Caco-2 (cell line): ENCODE data around the gene GALNTL6. TPM values are rescaled to one million over a fixed set of nuclear protein-coding genes. Genes with fewer than 3 reads are reported as not detected.

Source experiments
- BruUV-seq: library from RNA; stranded (reverse); fragments of 400-500 nt; replicated peaks from 2 replicates; lab custom pipeline; 2021; lab: Mats Ljungman, UMichigan
- CTCF ChIA-PET: fragments of 300-600 bp; sonication (Branson Sonifier 250); formaldehyde crosslinking; loops from one replicate; lab custom pipeline; 2022; ENCODE audit warnings: antibody characterized with exemption; lab: Charles Lee
- POLR2A ChIA-PET: fragments of 300-600 bp; sonication (Branson Sonifier 250); formaldehyde crosslinking; loops from one replicate; lab custom pipeline; 2022; ENCODE audit warnings: antibody characterized with exemption; lab: Charles Lee
- DNase-seq, 2 experiments: peaks; one replicate each; pipeline versions ENCODE4 v3.0.0 to v3.0.0-alpha.2; 2020 to 2022
- H3K27me3 ChIP-seq: replicated peaks from 2 replicates; pipeline ENCODE4 v1.6.0; 2011; ENCODE audit warnings: low read length; ENCODE audit not compliant: control insufficient read depth, insufficient read depth
- H3K36me3 ChIP-seq: 2 replicates; pipeline ENCODE4 v1.5.1; 2011; ENCODE audit warnings: low read length; ENCODE audit not compliant: control insufficient read depth, insufficient read depth
- H3K4me1 ChIP-seq: fragments of 250-450 bp; sonication (Bioruptor Pico); 2 replicates; pipeline ENCODE4 v1.5.1; 2020; ENCODE audit warnings: mild to moderate bottlenecking
- H3K4me3 ChIP-seq: 2 replicates; pipeline ENCODE4 v1.5.1; 2011; ENCODE audit warnings: low read depth, mild to moderate bottlenecking, control low read depth, low read length
- H3K9me3 ChIP-seq: fragments of 250-450 bp; sonication (Bioruptor Pico); 2 replicates; pipeline ENCODE4 v1.5.1; 2020; ENCODE audit warnings: mild to moderate bottlenecking, moderate library complexity
- H3K27ac Mint-ChIP-seq: one replicate; pipeline ENCODE4 v1.8.0; 2022; ENCODE audit warnings: mixed read lengths; ENCODE audit not compliant: unreplicated experiment
- H3K27me3 Mint-ChIP-seq: one replicate; pipeline ENCODE4 v1.8.0; 2022; ENCODE audit warnings: mixed read lengths; ENCODE audit not compliant: insufficient read depth, unreplicated experiment
- H3K36me3 Mint-ChIP-seq: one replicate; pipeline ENCODE4 v1.8.0; 2022; ENCODE audit warnings: mild to moderate bottlenecking, mixed read lengths; ENCODE audit not compliant: insufficient read depth, unreplicated experiment
- H3K4me1 Mint-ChIP-seq: one replicate; pipeline ENCODE4 v1.8.0; 2022; ENCODE audit warnings: low read depth, mixed read lengths; ENCODE audit not compliant: unreplicated experiment
- H3K4me3 Mint-ChIP-seq: one replicate; pipeline ENCODE4 v1.8.0; 2022; ENCODE audit warnings: mild to moderate bottlenecking, moderate library complexity, mixed read lengths; ENCODE audit not compliant: unreplicated experiment
- H3K9me3 Mint-ChIP-seq: one replicate; pipeline ENCODE4 v1.8.0; 2022; ENCODE audit warnings: mixed read lengths; ENCODE audit not compliant: unreplicated experiment
- CTCF ChIP-seq, 2 experiments: fragments of 200-600 bp in 1 of 2; IDR thresholded peaks; 1 replicate in 1 of 2; 2 replicates in 1 of 2; pipeline versions ENCODE4 v1.5.1 to v1.8.0; 2011 to 2022; ENCODE audit warnings: antibody characterized with exemption in 1 of 2, control low read depth in 1 of 2, inconsistent platforms in 1 of 2, low read depth in 1 of 2, low read length in 1 of 2, mild to moderate bottlenecking in 1 of 2, moderate library complexity in 1 of 2; ENCODE audit not compliant: insufficient read depth in 1 of 2, severe bottlenecking in 1 of 2, unreplicated experiment in 1 of 2
- intact Hi-C: fragments of 100-400 bp; cut with micrococcal nuclease; formaldehyde crosslinking; loops from one replicate; pipeline ENCODE4 v1.10.0; 2022; ENCODE audit not compliant: unreplicated experiment
- total RNA-seq: library from RNA; stranded (reverse); gene quantifications from 2 replicates; pipeline ENCODE4 v1.2.3, GENCODE V29; 2022

Gene GALNTL6
- total RNA-seq, 1 experiment from 2014 or later, result not detected

DNA sequence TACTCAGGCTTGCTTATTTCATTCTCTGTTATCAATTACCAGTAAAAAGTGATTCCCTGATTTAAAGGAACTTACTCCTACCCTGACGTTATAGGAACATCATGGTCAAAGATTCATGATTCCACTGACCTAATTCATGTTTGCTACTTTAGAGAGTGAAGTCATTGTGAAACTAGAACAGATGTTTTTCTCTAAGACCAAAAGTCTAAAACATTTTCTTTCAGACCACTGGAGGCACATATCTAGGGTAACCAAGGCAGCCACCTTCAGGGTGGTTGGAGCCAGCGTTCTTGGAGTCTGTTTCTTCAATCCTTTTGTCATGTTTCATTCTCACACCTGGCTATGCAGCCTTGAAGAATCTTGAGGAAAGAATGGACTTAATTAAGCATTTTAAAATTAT is 77.8 kb downstream of the GALNTL6 start:
- Mint-ChIP-seq H3K27me3 (no peaks in the 10 kb centered on the region), H3K36me3 (no peaks in the 10 kb centered on the region), H3K9me3 (no peaks in the 10 kb centered on the region), H3K4me3 (no peak overlapping the region), H3K27ac (no peak overlapping the region), H3K4me1 (no peaks in the 10 kb centered on the region)
- H3K4me1 ChIP-seq, result no peaks in the 10 kb centered on the region
- no peak overlapping the region for H3K4me3 ChIP-seq
- ChIA-PET CTCF (no interaction called here), POLR2A (no interaction called here)
- H3K27me3 ChIP-seq, result no peaks in the 10 kb centered on the region
- no peak for DNase-seq
- intact Hi-C loops, result no loop called here
- no TSS peak for BruUV-seq
- no peak for TF ChIP-seq CTCF (IDR thresholded peaks at IDR 0.05; ENCODE audit: insufficient read depth in 1 of 2, low read depth in 1 of 2, low read length in 1 of 2, severe bottlenecking in 1 of 2, unreplicated experiment in 1 of 2)
- no peaks in the 10 kb centered on the region for H3K36me3 ChIP-seq
- no peaks in the 10 kb centered on the region for H3K9me3 ChIP-seq

GRCh38 chr4:171896426-171896825 is 83.2 kb downstream of the GALNTL6 start:
- H3K4me1 ChIP-seq, result no peaks in the 10 kb centered on the region
- intact Hi-C loops, result no loop called here
- no peaks in the 10 kb centered on the region for H3K36me3 Mint-ChIP-seq
- CTCF ChIA-PET, result no interaction called here
- no peaks in the 10 kb centered on the region for H3K9me3 Mint-ChIP-seq
- no peaks in the 10 kb centered on the region for H3K27me3 ChIP-seq
- H3K4me1 Mint-ChIP-seq, result no peaks in the 10 kb centered on the region
- POLR2A ChIA-PET, result no interaction called here
- TF ChIP-seq CTCF (IDR thresholded peaks at IDR 0.05; ENCODE audit: insufficient read depth in 1 of 2, low read depth in 1 of 2, low read length in 1 of 2, severe bottlenecking in 1 of 2, unreplicated experiment in 1 of 2), result no peak
- H3K4me3 ChIP-seq, result no peak overlapping the region
- BruUV-seq, result no TSS peak
- H3K36me3 ChIP-seq, result no peaks in the 10 kb centered on the region
- no peak overlapping the region for H3K27ac Mint-ChIP-seq
- no peaks in the 10 kb centered on the region for H3K27me3 Mint-ChIP-seq
- no peaks in the 10 kb centered on the region for H3K9me3 ChIP-seq
- DNase-seq, result no peak
- H3K4me3 Mint-ChIP-seq, result no peak overlapping the region

GRCh38 chr4:171919314-171919713 is 106.1 kb downstream of the GALNTL6 start:
- POLR2A ChIA-PET, result no interaction called here
- H3K36me3 Mint-ChIP-seq, result no peaks in the 10 kb centered on the region
- no peak for DNase-seq
- H3K4me1 ChIP-seq, result no peaks in the 10 kb centered on the region
- BruUV-seq, result no TSS peak
- no peaks in the 10 kb centered on the region for H3K36me3 ChIP-seq
- H3K27me3 Mint-ChIP-seq, result no peaks in the 10 kb centered on the region
- no peaks in the 10 kb centered on the region for H3K9me3 Mint-ChIP-seq
- no peaks in the 10 kb centered on the region for H3K9me3 ChIP-seq
- H3K27ac Mint-ChIP-seq, result no peak overlapping the region
- intact Hi-C loops, result no loop called here
- no peaks in the 10 kb centered on the region for H3K4me1 Mint-ChIP-seq
- H3K27me3 ChIP-seq, result no peaks in the 10 kb centered on the region
- no peak overlapping the region for H3K4me3 ChIP-seq
- no peak for TF ChIP-seq CTCF (IDR thresholded peaks at IDR 0.05; ENCODE audit: insufficient read depth in 1 of 2, low read depth in 1 of 2, low read length in 1 of 2, severe bottlenecking in 1 of 2, unreplicated experiment in 1 of 2)
- no peak overlapping the region for H3K4me3 Mint-ChIP-seq
- CTCF ChIA-PET, result no interaction called here
